ENCODE results near the gene CHAT.

The CHAT gene

GRCh38 chr10:49612513-49613164, 1.2 kb upstream of the CHAT start:
- peak; percentile 8 for DNase-seq (ENCODE audit: low spot score)

GRCh38 chr10:49613165-49613881, 514 bp upstream of the CHAT start:
- DNase-seq (ENCODE audit: low spot score): no peak

- no peak for DNase-seq (ENCODE audit: low spot score)
Observed at GRCh38 chr10:49614242-49615198, 683 bp downstream of the CHAT start.

GRCh38 chr10:49615213-49615612, 1.4 kb downstream of the CHAT start:
- no peak for DNase-seq (ENCODE audit: low spot score)

- DNase-seq (ENCODE audit: low spot score): no peak
Observed at GRCh38 chr10:49615721-49616120, 1.9 kb downstream of the CHAT start.

- DNase-seq (ENCODE audit: low spot score): no peak
Observed at GRCh38 chr10:49616421-49617101, 2.7 kb downstream of the CHAT start.

- DNase-seq (ENCODE audit: low spot score): no peak
Observed at GRCh38 chr10:49617121-49618020, 3.5 kb downstream of the CHAT start.

GRCh38 chr10:49618821-49619220, 5.0 kb downstream of the CHAT start:
- DNase-seq (ENCODE audit: low spot score): no peak

GRCh38 chr10:49619613-49620012, 5.8 kb downstream of the CHAT start:
- no peak for DNase-seq (ENCODE audit: low spot score)

GRCh38 chr10:49620286-49620810, 6.5 kb downstream of the CHAT start:
- no peak for DNase-seq (ENCODE audit: low spot score)

- no peak for DNase-seq (ENCODE audit: low spot score)
Observed at GRCh38 chr10:49620841-49621378, 7.1 kb downstream of the CHAT start.

- DNase-seq (ENCODE audit: low spot score): no peak
Observed at GRCh38 chr10:49621561-49621960, 7.7 kb downstream of the CHAT start.

GRCh38 chr10:49622426-49623425, 8.9 kb downstream of the CHAT start:
- DNase-seq (ENCODE audit: low spot score): no peak

- no peak for DNase-seq (ENCODE audit: low spot score)
Observed at GRCh38 chr10:49624629-49625028, 10.8 kb downstream of the CHAT start.

GRCh38 chr10:49625411-49625810, 11.6 kb downstream of the CHAT start:
- DNase-seq (ENCODE audit: low spot score): no peak

- DNase-seq (ENCODE audit: low spot score): no peak
Observed at GRCh38 chr10:49627038-49627437, 13.2 kb downstream of the CHAT start.

GRCh38 chr10:49627644-49628247, 13.9 kb downstream of the CHAT start:
- DNase-seq (ENCODE audit: low spot score): no peak

- no peak for DNase-seq (ENCODE audit: low spot score)
Observed at GRCh38 chr10:49628599-49628998, 14.8 kb downstream of the CHAT start.

GRCh38 chr10:49629431-49629881, 15.6 kb downstream of the CHAT start:
- DNase-seq (ENCODE audit: low spot score): no peak

All from activated CD4-positive, alpha-beta T cell treated with anti-CD3 and anti-CD28 coated beads, Interleukin-2, Interleukin-4, amounts not matched to agents 100 ng/mL and 50 ng/mL, durations not matched to agents 16 hours and 8 hours (primary cell).